Measurements from ENCODE around the gene CACNB3.

Gene CACNB3

GRCh38 chr12:48817873-48818830, at the start of gene CACNB3:
CACNB3 (plus strand) TSS chr12:48818496; CDS start chr12:48818930, 434 bp downstream.
- Histone ChIP-seq H3K4me1 (ENCODE audit: insufficient read depth, low read length) (peaks cover 31% of the 10 kb centered on the region), H3K36me3 (ENCODE audit: insufficient read depth, low read length) (no peaks in the 10 kb centered on the region), H3K27me3 (ENCODE audit: control insufficient read depth in 1 of 2, insufficient read depth in 2 of 2, low read length in 2 of 2) (no peaks in the 10 kb centered on the region), H3K27ac (ENCODE audit: low read depth, low read length) (no peak within 1 kb of the TSS), H3K9me3 (ENCODE audit: low read length) (no peaks in the 10 kb centered on the region), H3K4me3 (ENCODE audit: low read depth in 1 of 2, low read length in 2 of 2) (peak within 1 kb of the TSS; percentile 60 to 67), H3K9ac (ENCODE audit: low read length) (peak within 1 kb of the TSS; percentile 33)

- Histone ChIP-seq H3K27me3 (ENCODE audit: control insufficient read depth in 1 of 2, insufficient read depth in 2 of 2, low read length in 2 of 2) (no peaks in the 10 kb centered on the region), H3K27ac (ENCODE audit: low read depth, low read length) (no peak overlapping the region), H3K9ac (ENCODE audit: low read length) (no peak overlapping the region), H3K9me3 (ENCODE audit: low read length) (no peaks in the 10 kb centered on the region), H3K4me1 (ENCODE audit: insufficient read depth, low read length) (no peaks in the 10 kb centered on the region), H3K36me3 (ENCODE audit: insufficient read depth, low read length) (peaks cover 59% of the 10 kb centered on the region), H3K4me3 (ENCODE audit: low read depth in 1 of 2, low read length in 2 of 2) (no peak overlapping the region)
These were observed 49.6 kb upstream of the CACNB3 start for GRCh38 chr12:48768736-48769135.

DNA sequence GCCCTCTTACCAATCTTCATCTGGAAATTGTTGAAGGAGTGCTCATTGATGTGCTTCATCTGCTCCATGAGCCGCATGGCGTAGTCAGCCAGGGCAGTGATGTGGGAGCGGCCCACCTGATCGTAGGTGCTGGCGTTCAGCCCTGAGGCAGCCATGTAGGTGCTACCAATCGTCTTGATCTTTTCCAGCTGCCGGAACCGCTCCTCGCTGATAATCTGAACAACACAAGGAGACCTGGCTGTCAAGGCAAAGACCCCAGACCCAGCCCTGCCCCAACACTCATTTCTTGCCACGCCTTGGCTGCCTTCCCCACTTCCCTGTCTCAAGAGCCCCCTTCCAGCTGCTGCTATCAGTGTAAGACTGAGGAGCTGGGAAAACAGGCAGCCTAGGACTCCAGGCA, 47.5 kb upstream of the CACNB3 start:
- Histone ChIP-seq H3K27ac (ENCODE audit: low read depth, low read length) (no peak overlapping the region), H3K9me3 (ENCODE audit: low read length) (no peaks in the 10 kb centered on the region), H3K4me1 (ENCODE audit: insufficient read depth, low read length) (no peaks in the 10 kb centered on the region), H3K4me3 (ENCODE audit: low read depth in 1 of 2, low read length in 2 of 2) (no peak overlapping the region), H3K27me3 (ENCODE audit: control insufficient read depth in 1 of 2, insufficient read depth in 2 of 2, low read length in 2 of 2) (no peaks in the 10 kb centered on the region), H3K36me3 (ENCODE audit: insufficient read depth, low read length) (peaks cover 74% of the 10 kb centered on the region), H3K9ac (ENCODE audit: low read length) (no peak overlapping the region)

DNA sequence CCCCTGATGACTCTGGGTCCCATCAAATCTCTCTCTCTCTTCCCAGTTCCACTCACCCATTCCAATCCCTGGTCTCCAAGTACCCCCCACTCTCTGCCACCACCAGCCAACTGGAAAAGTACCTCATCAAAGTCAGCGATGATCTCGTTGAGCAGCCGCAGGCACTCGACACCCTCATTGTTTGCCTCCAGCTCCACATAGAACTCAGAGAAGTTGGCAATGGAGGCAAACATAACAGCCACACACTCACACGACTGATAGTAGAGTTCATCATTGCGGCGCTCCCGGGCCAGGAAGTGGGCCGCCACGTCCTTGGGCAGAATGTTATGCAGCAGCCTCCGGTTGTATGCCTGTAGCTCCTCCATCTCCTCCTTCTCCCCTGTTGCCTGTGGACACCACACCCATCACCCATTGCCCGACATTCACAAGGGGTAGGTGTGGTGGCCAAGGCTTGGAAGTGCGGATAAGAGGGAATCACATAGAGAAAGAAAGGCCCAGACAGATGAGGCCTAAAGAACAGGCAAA, 46.6 kb upstream of the CACNB3 start:
- Histone ChIP-seq H3K27me3 (ENCODE audit: control insufficient read depth in 1 of 2, insufficient read depth in 2 of 2, low read length in 2 of 2) (no peaks in the 10 kb centered on the region), H3K4me3 (ENCODE audit: low read depth in 1 of 2, low read length in 2 of 2) (no peak overlapping the region), H3K9me3 (ENCODE audit: low read length) (no peaks in the 10 kb centered on the region), H3K27ac (ENCODE audit: low read depth, low read length) (no peak overlapping the region), H3K4me1 (ENCODE audit: insufficient read depth, low read length) (no peaks in the 10 kb centered on the region), H3K36me3 (ENCODE audit: insufficient read depth, low read length) (peaks cover 73% of the 10 kb centered on the region), H3K9ac (ENCODE audit: low read length) (no peak overlapping the region)

GRCh38 chr12:48773686-48774085, 44.6 kb upstream of the CACNB3 start:
- Histone ChIP-seq H3K4me1 (ENCODE audit: insufficient read depth, low read length) (no peaks in the 10 kb centered on the region), H3K36me3 (ENCODE audit: insufficient read depth, low read length) (peaks cover 56% of the 10 kb centered on the region), H3K9me3 (ENCODE audit: low read length) (no peaks in the 10 kb centered on the region), H3K27me3 (ENCODE audit: control insufficient read depth in 1 of 2, insufficient read depth in 2 of 2, low read length in 2 of 2) (no peaks in the 10 kb centered on the region), H3K27ac (ENCODE audit: low read depth, low read length) (no peak overlapping the region), H3K9ac (ENCODE audit: low read length) (no peak overlapping the region), H3K4me3 (ENCODE audit: low read depth in 1 of 2, low read length in 2 of 2) (no peak overlapping the region)

- Histone ChIP-seq H3K27ac (ENCODE audit: low read depth, low read length) (no peak overlapping the region), H3K27me3 (ENCODE audit: control insufficient read depth in 1 of 2, insufficient read depth in 2 of 2, low read length in 2 of 2) (no peaks in the 10 kb centered on the region), H3K4me1 (ENCODE audit: insufficient read depth, low read length) (no peaks in the 10 kb centered on the region), H3K4me3 (ENCODE audit: low read depth in 1 of 2, low read length in 2 of 2) (no peak overlapping the region), H3K9ac (ENCODE audit: low read length) (no peak overlapping the region), H3K9me3 (ENCODE audit: low read length) (no peaks in the 10 kb centered on the region), H3K36me3 (ENCODE audit: insufficient read depth, low read length) (peaks cover 50% of the 10 kb centered on the region)
These were observed 43.8 kb upstream of the CACNB3 start for GRCh38 chr12:48774516-48774915.

- Histone ChIP-seq H3K9ac (ENCODE audit: low read length) (no peak overlapping the region), H3K4me1 (ENCODE audit: insufficient read depth, low read length) (peaks cover 7% of the 10 kb centered on the region)
These were observed 43.0 kb upstream of the CACNB3 start for GRCh38 chr12:48775299-48775698.

DNA sequence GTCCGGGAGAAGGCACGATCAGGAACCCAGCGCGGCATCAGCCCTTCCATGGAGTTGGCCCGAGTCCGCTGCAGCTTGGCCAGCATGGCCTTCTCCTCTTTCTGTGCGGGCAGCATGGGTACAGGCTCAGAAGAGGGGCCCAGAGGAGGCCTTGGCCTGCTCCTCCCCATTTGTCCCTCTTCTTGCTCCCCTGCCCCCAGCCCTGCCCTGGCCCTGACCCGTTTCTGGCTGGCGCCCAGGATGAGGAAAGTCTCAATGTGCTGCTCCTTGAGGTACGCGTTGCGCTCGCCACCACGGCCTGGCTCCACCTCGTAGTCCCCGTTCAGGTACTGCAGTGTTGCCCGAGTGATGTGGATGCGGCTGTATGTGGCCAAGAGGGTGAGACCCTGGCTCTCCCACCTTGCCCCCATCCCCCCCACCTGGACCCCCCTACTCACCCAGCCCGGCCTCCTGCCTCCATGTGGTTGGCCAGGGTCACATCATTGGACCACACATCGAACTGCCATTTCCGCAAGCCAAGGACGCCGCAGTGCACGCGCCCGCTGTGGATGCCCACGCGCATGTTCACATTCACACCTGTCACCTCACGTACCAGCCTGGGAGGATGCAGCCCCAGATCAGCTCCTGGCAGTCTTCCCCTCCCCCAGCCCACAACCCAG, 42.2 kb upstream of the CACNB3 start:
- Histone ChIP-seq H3K4me3 (ENCODE audit: low read depth in 1 of 2, low read length in 2 of 2) (no peak overlapping the region), H3K36me3 (ENCODE audit: insufficient read depth, low read length) (peaks cover 40% of the 10 kb centered on the region), H3K27ac (ENCODE audit: low read depth, low read length) (no peak overlapping the region), H3K27me3 (ENCODE audit: control insufficient read depth in 1 of 2, insufficient read depth in 2 of 2, low read length in 2 of 2) (no peaks in the 10 kb centered on the region), H3K9ac (ENCODE audit: low read length) (no peak overlapping the region), H3K9me3 (ENCODE audit: low read length) (no peaks in the 10 kb centered on the region), H3K4me1 (ENCODE audit: insufficient read depth, low read length) (peaks cover 11% of the 10 kb centered on the region)

More at GRCh38 chr12:48775299-48775698, 43.0 kb upstream of the CACNB3 start:
- no peak overlapping the region for H3K27ac ChIP-seq (ENCODE audit: low read depth, low read length)
- no peak overlapping the region for H3K4me3 ChIP-seq (ENCODE audit: low read depth in 1 of 2, low read length in 2 of 2)
- no peaks in the 10 kb centered on the region for H3K9me3 ChIP-seq (ENCODE audit: low read length)
- no peaks in the 10 kb centered on the region for H3K27me3 ChIP-seq (ENCODE audit: control insufficient read depth in 1 of 2, insufficient read depth in 2 of 2, low read length in 2 of 2)
- peaks cover 48% of the 10 kb centered on the region for H3K36me3 ChIP-seq (ENCODE audit: insufficient read depth, low read length)

GRCh38 chr12:48776956-48777355, 41.3 kb upstream of the CACNB3 start:
- peaks cover 32% of the 10 kb centered on the region for H3K36me3 ChIP-seq (ENCODE audit: insufficient read depth, low read length)

DNA sequence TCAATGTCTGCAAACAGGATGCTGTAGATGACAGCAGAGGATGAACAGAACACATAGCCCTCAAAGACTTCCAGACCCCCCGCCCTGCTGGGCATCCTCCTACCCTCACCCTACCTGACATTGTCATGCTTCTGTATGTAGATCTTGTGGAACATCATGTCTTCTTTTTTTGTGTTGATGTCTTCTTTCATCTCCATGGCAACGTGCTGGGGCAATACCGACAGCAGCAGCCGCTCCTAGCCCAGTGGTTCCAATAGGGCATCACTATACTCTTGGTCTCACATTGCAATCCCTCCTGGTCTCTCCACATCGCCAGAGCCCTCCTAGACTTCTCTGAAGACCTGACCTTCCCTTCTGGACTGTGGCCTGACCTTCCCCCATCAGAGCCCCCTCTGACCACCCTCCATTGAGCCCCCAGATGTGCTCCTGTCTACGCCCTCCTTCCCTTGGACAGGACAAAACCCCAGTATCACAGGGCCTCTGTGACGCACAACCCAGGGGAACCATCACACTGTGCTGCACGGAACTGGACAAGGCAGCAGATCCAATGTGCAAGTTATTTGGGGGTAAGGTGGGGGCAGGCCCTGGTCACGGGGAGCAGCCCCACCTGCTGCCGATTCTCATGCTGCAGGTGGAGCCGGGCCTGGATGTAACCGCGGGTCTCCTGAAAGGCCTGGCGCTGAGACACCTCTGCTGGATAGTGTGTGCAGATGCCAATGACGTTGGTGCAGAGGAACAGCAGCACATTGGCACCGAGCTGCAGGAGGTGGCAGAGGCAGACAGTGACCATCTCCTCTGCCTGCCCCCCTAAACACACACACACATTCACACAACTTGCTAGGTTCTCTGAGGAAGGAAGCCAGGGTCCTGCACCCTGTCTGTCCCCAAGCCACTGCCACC, 40.5 kb upstream of the CACNB3 start:
- Histone ChIP-seq H3K9ac (ENCODE audit: low read length) (no peak overlapping the region), H3K9me3 (ENCODE audit: low read length) (no peaks in the 10 kb centered on the region), H3K4me1 (ENCODE audit: insufficient read depth, low read length) (peaks cover 11% of the 10 kb centered on the region), H3K27ac (ENCODE audit: low read depth, low read length) (no peak overlapping the region), H3K4me3 (ENCODE audit: low read depth in 1 of 2, low read length in 2 of 2) (no peak overlapping the region), H3K36me3 (ENCODE audit: insufficient read depth, low read length) (peaks cover 24% of the 10 kb centered on the region), H3K27me3 (ENCODE audit: control insufficient read depth in 1 of 2, insufficient read depth in 2 of 2, low read length in 2 of 2) (no peaks in the 10 kb centered on the region)

More at GRCh38 chr12:48776956-48777355, 41.3 kb upstream of the CACNB3 start:
- H3K4me1 ChIP-seq (ENCODE audit: insufficient read depth, low read length) = peaks cover 11% of the 10 kb centered on the region
- no peak overlapping the region for H3K9ac ChIP-seq (ENCODE audit: low read length)
- no peak overlapping the region for H3K4me3 ChIP-seq (ENCODE audit: low read depth in 1 of 2, low read length in 2 of 2)
- H3K27me3 ChIP-seq (ENCODE audit: control insufficient read depth in 1 of 2, insufficient read depth in 2 of 2, low read length in 2 of 2) = no peaks in the 10 kb centered on the region
- no peak overlapping the region for H3K27ac ChIP-seq (ENCODE audit: low read depth, low read length)
- no peaks in the 10 kb centered on the region for H3K9me3 ChIP-seq (ENCODE audit: low read length)

DNA sequence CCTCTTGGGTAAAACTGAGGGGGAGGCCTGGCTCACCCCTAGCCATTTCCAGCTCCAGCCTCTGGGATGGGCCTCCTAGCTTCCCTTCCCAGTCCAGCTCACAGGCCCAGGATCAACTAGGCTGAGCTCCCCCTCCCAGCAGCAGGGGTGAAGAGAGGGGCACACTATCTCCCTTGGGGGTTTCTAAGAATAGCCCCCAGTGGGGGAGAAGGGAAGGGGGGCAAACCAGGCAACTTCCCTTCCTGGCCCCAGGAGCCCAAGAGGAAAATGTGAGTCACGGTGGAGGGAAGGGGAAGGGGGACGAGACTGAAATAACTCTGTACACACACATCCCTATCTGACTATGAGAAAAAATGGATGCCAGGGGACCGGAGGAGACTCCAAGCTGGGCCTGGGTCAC, 38.4 kb upstream of the CACNB3 start:
- Histone ChIP-seq H3K27ac (ENCODE audit: low read depth, low read length) (no peak overlapping the region), H3K9ac (ENCODE audit: low read length) (no peak overlapping the region), H3K36me3 (ENCODE audit: insufficient read depth, low read length) (peaks cover 5% of the 10 kb centered on the region), H3K4me3 (ENCODE audit: low read depth in 1 of 2, low read length in 2 of 2) (no peak overlapping the region), H3K27me3 (ENCODE audit: control insufficient read depth in 1 of 2, insufficient read depth in 2 of 2, low read length in 2 of 2) (no peaks in the 10 kb centered on the region), H3K9me3 (ENCODE audit: low read length) (no peaks in the 10 kb centered on the region), H3K4me1 (ENCODE audit: insufficient read depth, low read length) (peaks cover 11% of the 10 kb centered on the region)
